Small intestine (tissue), 7 donors: ENCODE measurements around the gene AMBRA1. TPM values are rescaled to one million over a fixed set of nuclear protein-coding genes. Genes with fewer than 3 reads are reported as not detected.

Experiments used
- DNase-seq, 2 donors: peaks; one replicate each; pipeline versions ENCODE4 v3.0.0 to v3.0.0-alpha.2; 2013
- FAIRE-seq: peaks from 2 replicates; lab custom pipeline; 2012; peaks lifted over from hg19 to GRCh38; lab: Jason Lieb, UNC
- H3K27ac ChIP-seq, 3 donors: one replicate each; pipeline ENCODE4 v1.5.1; 2013; ENCODE audit warnings: low read length in 2 of 3, mild to moderate bottlenecking in 2 of 3, control low read depth in 1 of 3, inconsistent platforms in 1 of 3, low read depth in 1 of 3, moderate library complexity in 1 of 3
- H3K27me3 ChIP-seq, 3 donors: one replicate each; pipeline ENCODE4 v1.6.1; 2013; ENCODE audit warnings: low read length in 3 of 3, inconsistent platforms in 1 of 3; ENCODE audit not compliant: control insufficient read depth in 3 of 3, insufficient read depth in 3 of 3
- H3K36me3 ChIP-seq, 3 donors: one replicate each; pipeline ENCODE4 v1.6.1; 2013; ENCODE audit warnings: low read length in 3 of 3, inconsistent platforms in 1 of 3, low read depth in 1 of 3, mild to moderate bottlenecking in 1 of 3, moderate library complexity in 1 of 3; ENCODE audit not compliant: control insufficient read depth in 3 of 3, insufficient read depth in 2 of 3
- H3K4me1 ChIP-seq, 3 donors: one replicate each; pipeline ENCODE4 v1.6.1; 2013; ENCODE audit warnings: low read length in 2 of 3, inconsistent platforms in 1 of 3, low read depth in 1 of 3, mild to moderate bottlenecking in 1 of 3, moderate library complexity in 1 of 3; ENCODE audit not compliant: control insufficient read depth in 3 of 3, insufficient read depth in 2 of 3
- H3K4me3 ChIP-seq, 3 donors: one replicate each; pipeline ENCODE4 v1.5.1; 2013; ENCODE audit warnings: low read length in 3 of 3, control low read depth in 1 of 3, inconsistent platforms in 1 of 3, low read depth in 1 of 3, mild to moderate bottlenecking in 1 of 3, moderate library complexity in 1 of 3
- H3K9me3 ChIP-seq, 2 donors: one replicate each; pipeline ENCODE4 v1.6.1; 2013; ENCODE audit warnings: low read depth in 1 of 2, low read length in 1 of 2; ENCODE audit not compliant: control insufficient read depth in 2 of 2, insufficient read depth in 1 of 2
- WGBS, 3 donors: extraction: QIAGEN DNeasy Blood & Tissue Kit; methylation state at CpG; one replicate each; pipeline ENCODE4 v1.1.7; 2013; 5-methylcytosine and 5-hydroxymethylcytosine counted together
- polyA plus RNA-seq, 4 donors: library from polyadenylated mRNA; stranded (reverse) in 3 of 4; unstranded in 1 of 4; fragments of 200-250 nt in 3 of 4; fragments of 120-200 nt in 1 of 4; gene quantifications; one replicate each; pipeline versions ENCODE4 v1.2.1 to v1.2.3, GENCODE V29; 2013
- donor health status: healthy with polysubstance abuse.
- donor health status: control.
- donor health status: control.
- donor health status: Bipolar disorder and iron deficiency.
- donor health status: healthy.

AMBRA1 gene
- polyA plus RNA-seq, 4 donors = 7.8 to 22.2 (median 12.6) TPM

DNA sequence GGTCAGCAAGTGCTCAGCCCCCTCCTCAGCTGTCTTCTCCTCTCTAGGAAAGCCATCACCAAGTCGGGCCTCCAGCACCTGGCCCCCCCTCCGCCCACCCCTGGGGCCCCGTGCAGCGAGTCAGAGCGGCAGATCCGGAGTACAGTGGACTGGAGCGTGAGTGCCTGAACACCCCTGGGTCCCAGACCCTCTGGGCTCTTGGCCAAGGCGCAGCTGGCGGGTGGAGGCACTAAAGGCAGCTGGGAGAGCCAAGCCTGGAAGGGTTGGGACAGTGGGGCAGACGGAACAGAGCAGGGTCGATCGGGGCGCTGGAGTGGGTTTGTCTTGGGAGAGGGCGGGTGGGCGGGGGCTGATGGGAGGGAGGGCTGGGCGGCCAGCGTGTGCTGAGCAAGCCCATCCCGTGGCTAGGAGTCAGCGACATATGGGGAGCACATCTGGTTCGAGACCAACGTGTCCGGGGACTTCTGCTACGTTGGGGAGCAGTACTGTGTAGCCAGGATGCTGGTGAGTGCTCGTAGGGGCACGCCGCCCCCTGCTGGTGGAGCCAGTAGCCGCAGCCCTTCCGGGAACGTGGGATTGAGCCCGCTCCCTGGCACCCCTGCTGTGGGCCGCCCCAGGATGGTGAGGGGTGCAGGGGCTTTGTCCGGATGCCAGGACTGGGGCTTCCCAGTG is 226.4 kb downstream of the AMBRA1 start:
- WGBS, 3 donors = 26 to 30% (median 27%) methylated on average over 27 to 32 of the region's 32 CpGs
- FAIRE-seq (no peak), DNase-seq (peak in 1 of 2 donors; percentile 72)
- Histone ChIP-seq H3K36me3 (peaks cover 0 to 93% (median 2%) of the 10 kb centered on the region in 3 donors), H3K4me3 (no peak overlapping the region), H3K9me3 (no peaks in the 10 kb centered on the region), H3K4me1 (peaks cover 0 to 23% (median 0%) of the 10 kb centered on the region in 3 donors), H3K27ac (no peak overlapping the region), H3K27me3 (no peaks in the 10 kb centered on the region)

DNA sequence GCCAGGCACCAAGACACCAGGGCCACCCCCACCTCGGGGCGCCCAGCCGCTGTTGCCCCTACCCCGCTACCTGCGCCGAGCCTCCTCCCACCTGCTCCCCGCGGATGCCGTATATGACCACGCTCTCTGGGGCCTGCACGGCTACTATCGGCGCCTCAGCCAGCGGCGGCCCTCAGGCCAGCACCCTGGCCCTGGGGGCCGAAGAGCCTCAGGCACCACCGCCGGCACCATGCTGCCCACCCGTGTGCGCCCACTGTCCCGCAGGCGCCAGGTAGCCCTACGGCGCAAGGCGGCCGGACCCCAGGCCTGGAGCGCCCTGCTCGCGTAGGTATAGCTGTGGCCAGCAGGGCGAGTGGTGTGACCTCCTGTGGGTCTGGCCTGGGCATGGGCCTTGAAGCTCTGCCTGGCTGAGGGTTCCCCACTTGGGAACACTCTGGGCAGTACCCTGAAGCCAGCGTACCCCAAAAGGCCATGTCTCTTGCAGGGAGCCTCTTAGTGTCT is 227.1 kb downstream of the AMBRA1 start:
- WGBS, 3 donors = 94 to 95% (median 94%) methylated on average over 30 to 31 of the region's 31 CpGs
- Histone ChIP-seq H3K9me3 (no peaks in the 10 kb centered on the region), H3K4me1 (peaks cover 0 to 20% (median 0%) of the 10 kb centered on the region in 3 donors), H3K36me3 (peaks cover 0 to 92% (median 2%) of the 10 kb centered on the region in 3 donors), H3K27me3 (no peaks in the 10 kb centered on the region), H3K4me3 (no peak overlapping the region), H3K27ac (no peak overlapping the region)
- no peak for DNase-seq
- no peak for FAIRE-seq

DNA sequence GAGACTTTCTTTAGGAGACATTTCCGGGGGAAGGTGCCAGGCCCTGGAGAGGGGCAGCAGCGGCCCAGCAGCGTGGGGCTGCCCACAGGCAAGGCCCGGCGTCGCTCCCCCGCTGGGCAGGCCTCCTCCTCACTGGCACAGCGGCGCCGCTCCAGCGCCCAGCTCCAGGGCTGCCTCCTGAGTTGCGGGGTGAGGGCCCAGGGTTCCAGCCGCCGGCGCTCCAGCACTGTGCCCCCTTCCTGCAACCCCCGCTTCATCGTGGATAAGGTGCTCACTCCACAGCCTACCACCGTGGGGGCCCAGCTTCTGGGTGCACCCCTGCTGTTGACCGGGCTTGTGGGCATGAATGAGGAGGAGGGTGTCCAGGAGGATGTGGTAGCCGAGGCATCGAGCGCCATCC is 227.6 kb downstream of the AMBRA1 start:
- H3K4me3 ChIP-seq = no peak overlapping the region
- no peak overlapping the region for H3K27ac ChIP-seq
- no peaks in the 10 kb centered on the region for H3K9me3 ChIP-seq
- no peak for FAIRE-seq
- peaks cover 0 to 23% (median 0%) of the 10 kb centered on the region in 3 donors for H3K4me1 ChIP-seq
- no peak for DNase-seq
- 90 to 96% (median 92%) methylated on average over 16 to 22 of the region's 22 CpGs for WGBS, 3 donors
- H3K27me3 ChIP-seq = no peaks in the 10 kb centered on the region
- H3K36me3 ChIP-seq = peaks cover 0 to 92% (median 2%) of the 10 kb centered on the region in 3 donors

DNA sequence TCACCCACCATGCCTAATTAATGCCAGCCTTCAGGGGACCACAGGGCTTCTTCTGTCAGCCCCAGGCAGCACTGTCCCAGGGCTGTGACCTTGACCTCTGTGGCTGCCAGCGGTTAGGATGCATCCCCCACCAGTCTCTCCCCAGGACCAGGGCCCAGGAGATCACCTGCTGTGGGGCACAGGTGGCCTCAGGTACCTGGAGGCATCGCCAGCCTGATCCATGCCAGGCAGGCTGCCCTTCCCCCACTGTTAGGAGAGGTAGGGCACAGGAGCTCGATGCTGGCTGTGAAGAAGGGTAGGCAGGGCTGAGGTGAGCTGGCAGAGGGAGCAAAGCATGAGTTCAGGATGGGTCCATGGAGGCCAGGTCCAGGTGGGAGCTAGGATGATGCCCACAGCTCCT is 229.0 kb downstream of the AMBRA1 start:
- H3K27me3 ChIP-seq = no peaks in the 10 kb centered on the region
- peaks cover 0 to 83% (median 2%) of the 10 kb centered on the region in 3 donors for H3K36me3 ChIP-seq
- H3K9me3 ChIP-seq = no peaks in the 10 kb centered on the region
- no peak overlapping the region for H3K4me3 ChIP-seq
- peaks cover 0 to 27% (median 3%) of the 10 kb centered on the region in 3 donors for H3K4me1 ChIP-seq
- H3K27ac ChIP-seq = no peak overlapping the region
- WGBS, 3 donors = 39 to 70% (median 42%) methylated on average over 3 of the region's 3 CpGs
- DNase-seq (no peak), FAIRE-seq (no peak)

DNA sequence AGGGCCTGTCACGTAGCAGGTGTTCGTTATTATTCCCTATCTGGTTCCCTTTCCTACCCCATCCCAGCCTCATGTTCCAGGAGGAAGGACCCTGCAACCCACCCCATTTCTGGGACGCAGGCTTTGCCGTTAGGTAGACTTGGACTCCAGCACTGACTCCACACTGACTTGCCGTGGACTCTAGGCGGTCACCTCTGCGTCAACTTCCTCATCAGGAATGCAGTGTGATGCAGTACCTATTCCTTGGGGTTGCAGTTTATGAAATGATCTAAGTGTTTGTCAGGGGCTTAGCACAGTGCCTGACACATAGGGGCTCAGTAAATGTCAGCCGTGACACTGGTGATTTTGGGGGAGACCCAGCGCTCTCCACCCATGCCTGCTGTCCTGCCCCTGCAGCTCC is 229.8 kb downstream of the AMBRA1 start:
- H3K9me3 ChIP-seq = no peaks in the 10 kb centered on the region
- FAIRE-seq (no peak), DNase-seq (no peak)
- H3K4me3 ChIP-seq = no peak overlapping the region
- 77 to 84% (median 84%) methylated on average over 9 of the region's 9 CpGs for WGBS, 3 donors
- no peak overlapping the region for H3K27ac ChIP-seq
- H3K27me3 ChIP-seq = no peaks in the 10 kb centered on the region
- H3K4me1 ChIP-seq = peaks cover 0 to 24% (median 3%) of the 10 kb centered on the region in 3 donors
- H3K36me3 ChIP-seq = peaks cover 0 to 76% (median 2%) of the 10 kb centered on the region in 3 donors

DNA sequence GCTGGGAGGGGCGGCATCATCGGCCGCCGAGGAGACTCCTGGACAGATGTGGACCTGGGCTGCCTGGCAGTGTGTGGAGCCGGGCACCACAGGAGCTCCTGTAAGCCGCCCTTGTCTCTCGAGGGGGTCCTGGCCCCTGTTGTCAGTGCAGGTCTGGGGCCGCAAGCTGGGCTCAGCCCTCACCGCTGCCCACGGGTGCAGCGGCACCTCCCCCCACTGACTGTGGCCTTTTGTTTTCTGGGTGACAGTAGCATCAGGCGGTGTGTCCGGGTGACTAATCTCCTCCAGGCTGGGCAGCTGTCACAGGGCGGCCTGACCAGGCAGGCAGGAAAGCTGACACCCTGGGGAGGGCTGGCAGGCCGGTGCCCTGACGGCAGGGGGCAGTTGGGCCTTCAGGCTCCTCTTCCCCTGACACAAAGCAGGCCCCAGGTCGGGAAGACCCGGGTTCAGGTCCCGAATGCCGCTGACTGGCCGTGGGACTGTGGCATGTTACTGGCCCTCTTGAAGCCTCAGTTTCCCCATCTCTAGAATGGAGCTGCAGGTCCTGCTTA is 230.3 kb downstream of the AMBRA1 start:
- FAIRE-seq (no peak), DNase-seq (no peak)
- no peaks in the 10 kb centered on the region for H3K9me3 ChIP-seq
- no peaks in the 10 kb centered on the region for H3K27me3 ChIP-seq
- H3K4me3 ChIP-seq = no peak overlapping the region
- H3K27ac ChIP-seq = peak overlapping the region in 1 of 3 donors; percentile 14
- H3K4me1 ChIP-seq = peaks cover 0 to 24% (median 3%) of the 10 kb centered on the region in 3 donors
- 79 to 82% (median 79%) methylated on average over 21 of the region's 21 CpGs for WGBS, 3 donors
- peaks cover 0 to 72% (median 0%) of the 10 kb centered on the region in 3 donors for H3K36me3 ChIP-seq

DNA sequence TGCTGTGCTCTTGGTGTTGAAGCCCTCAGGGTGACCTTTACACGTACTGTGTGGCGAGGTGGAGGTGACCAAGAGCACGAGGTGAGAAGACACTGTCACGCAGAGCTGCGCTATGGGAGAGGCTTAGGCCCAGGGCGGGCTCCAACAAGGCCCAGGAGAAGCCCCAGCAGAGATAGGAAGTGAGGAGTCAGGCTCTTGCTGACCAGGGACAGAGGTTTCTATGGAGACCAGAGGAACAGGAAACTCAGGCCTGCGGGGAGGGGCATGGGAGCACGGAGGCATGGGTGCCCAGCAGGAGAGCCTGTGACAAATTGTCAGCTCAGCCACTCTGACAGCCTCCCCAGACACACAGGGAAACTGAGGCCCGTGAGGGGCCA is 230.8 kb downstream of the AMBRA1 start:
- Histone ChIP-seq H3K27me3 (no peaks in the 10 kb centered on the region), H3K36me3 (peaks cover 0 to 67% (median 0%) of the 10 kb centered on the region in 3 donors), H3K27ac (peak overlapping the region in 1 of 3 donors; percentile 14), H3K4me3 (no peak overlapping the region), H3K9me3 (no peaks in the 10 kb centered on the region), H3K4me1 (peaks cover 0 to 24% (median 3%) of the 10 kb centered on the region in 3 donors)
- FAIRE-seq (no peak), DNase-seq (no peak)
- WGBS, 3 donors = 68 to 75% (median 69%) methylated on average over 9 of the region's 9 CpGs

DNA sequence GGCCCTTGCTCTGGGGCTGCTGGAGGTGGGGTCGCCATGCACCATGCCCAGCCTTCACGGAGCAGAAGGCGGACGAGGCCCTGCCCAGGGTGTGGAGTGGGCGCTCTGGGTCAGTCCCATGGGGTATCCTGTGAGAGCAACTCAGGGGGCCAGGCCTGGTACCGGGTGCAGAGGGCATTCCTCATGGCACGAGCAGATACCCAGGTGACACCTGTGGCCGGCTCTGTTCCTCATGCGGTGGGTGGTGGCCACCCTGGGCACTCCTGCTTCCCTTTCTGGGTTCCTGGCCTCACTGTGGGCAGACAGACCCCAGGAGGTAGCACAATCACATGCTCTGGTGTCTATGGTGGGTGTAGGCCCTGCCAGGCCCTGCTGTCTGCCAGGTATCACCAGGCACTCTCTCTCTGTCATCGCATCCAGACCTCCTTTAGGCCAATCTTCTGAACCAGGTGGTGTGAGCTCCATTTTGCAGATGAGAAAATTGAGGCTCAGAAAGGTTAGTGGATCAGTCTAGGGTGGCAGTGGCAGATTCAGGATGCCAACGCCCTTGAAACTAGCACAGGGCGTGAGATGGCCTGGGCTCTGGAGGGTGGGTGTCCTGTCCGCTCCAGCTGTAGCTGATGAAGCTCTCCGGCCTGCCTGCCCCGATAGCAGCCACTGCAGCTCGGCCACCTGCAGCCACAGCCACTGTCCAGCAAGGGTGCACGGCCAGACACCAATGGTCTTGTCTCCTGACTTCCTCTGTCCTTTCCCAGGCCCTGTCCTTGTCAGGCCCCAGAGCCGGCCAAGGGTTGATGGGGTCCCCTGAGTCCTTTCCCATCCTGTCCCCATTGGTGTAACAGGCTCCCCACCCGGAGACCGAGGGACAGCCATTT is 231.4 kb downstream of the AMBRA1 start:
- Histone ChIP-seq H3K36me3 (peaks cover 0 to 67% (median 0%) of the 10 kb centered on the region in 3 donors), H3K27ac (peak overlapping the region in 1 of 3 donors; percentile 14), H3K9me3 (no peaks in the 10 kb centered on the region), H3K4me1 (peaks cover 0 to 25% (median 3%) of the 10 kb centered on the region in 3 donors), H3K27me3 (no peaks in the 10 kb centered on the region), H3K4me3 (no peak overlapping the region)
- no peak for FAIRE-seq
- 80 to 89% (median 86%) methylated on average over 20 of the region's 20 CpGs for WGBS, 3 donors
- no peak for DNase-seq
